ENCODE results near the gene FGD6. TPM values are rescaled to one million over a fixed set of nuclear protein-coding genes. Genes with fewer than 3 reads are reported as not detected.
A peak's percentile ranks its signal among the peaks of the same experiment; 100 is the strongest.

Gene FGD6
- total and polyA plus RNA-seq, 7 donors: 4.2 to 56.6 (median 40.2) TPM

DNA sequence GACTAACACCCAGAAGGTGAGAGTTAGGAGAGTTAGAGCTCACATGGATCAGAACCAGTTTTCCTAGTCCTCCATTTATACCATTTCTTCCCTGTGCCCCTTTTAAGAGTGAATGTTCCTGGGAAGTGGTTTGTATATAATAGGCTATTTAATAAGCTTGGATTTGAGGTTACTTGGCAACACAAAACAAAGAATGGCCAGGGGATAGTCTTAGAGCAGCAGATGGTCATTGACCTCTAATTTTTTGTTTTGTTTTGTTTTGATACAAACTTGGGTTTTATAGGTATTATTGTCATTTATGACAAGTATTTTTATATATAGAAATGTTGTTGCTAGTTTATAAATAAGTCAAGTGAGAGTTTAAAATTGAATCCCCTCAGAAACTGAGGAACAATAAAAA lies 36.1 kb upstream of the FGD6 start:
- Histone ChIP-seq H3K9me3 (no peaks in the 10 kb centered on the region), H3K4me1 (peaks cover 0 to 42% (median 39%) of the 10 kb centered on the region in 4 donors), H3K36me3 (peaks cover 5 to 64% (median 16%) of the 10 kb centered on the region in 4 donors), H3K27me3 (no peaks in the 10 kb centered on the region), H3K27ac (peak overlapping the region in 2 of 4 donors; percentile 8 to 51), H3K4me3 (no peak overlapping the region)
- intact Hi-C loops (cut with DNase I): no loop called here
- no peak for TF ChIP-seq POLR2AphosphoS5 (IDR thresholded peaks at IDR 0.05)
- no peak for TF ChIP-seq POLR2A (IDR thresholded peaks at IDR 0.05)
- TF ChIP-seq CTCF (IDR thresholded peaks at IDR 0.05): no peak
- TF ChIP-seq EP300 (IDR thresholded peaks at IDR 0.05): no peak
- DNase-seq: no peak

DNA sequence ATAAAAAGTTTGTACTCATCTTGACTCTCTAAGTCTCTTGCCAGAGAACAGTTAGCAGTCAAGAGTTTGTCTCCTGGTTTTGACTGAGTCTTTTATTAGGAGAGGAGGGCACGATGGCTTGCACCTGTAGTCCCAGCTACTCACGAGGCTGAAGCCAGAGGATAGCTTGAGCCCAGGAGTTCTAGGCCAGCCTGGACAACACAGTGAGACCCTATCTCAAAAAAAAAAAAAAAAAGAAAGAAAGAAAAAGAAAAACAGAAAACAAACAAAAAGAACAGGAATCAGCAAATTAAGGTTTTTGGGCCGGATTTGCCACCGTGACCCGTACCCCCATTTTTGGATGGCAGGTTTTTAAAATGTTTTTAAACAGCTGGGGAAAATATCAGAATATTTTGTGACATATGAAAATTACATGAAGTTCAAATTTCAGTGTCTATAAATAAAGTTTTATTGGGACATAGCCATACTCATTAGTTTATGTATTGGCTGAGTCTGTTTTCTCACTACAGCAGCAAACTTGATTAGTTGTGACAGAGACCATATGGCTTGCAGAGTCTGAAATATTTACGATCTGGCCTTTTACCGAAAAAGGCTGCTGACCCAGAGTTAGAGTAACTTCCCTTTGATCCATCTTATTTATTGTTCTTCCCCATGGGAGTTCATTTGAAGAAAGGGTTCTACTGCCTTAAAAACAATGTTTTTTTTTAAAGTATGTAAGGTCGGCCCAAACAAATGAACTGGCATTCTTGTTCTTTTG lies 31.5 kb upstream of the FGD6 start:
- Histone ChIP-seq H3K4me3 (no peak overlapping the region), H3K36me3 (peaks cover 0 to 20% (median 0%) of the 10 kb centered on the region in 4 donors), H3K27me3 (no peaks in the 10 kb centered on the region), H3K4me1 (peaks cover 0 to 75% (median 69%) of the 10 kb centered on the region in 4 donors), H3K9me3 (no peaks in the 10 kb centered on the region), H3K27ac (peak overlapping the region in 3 of 4 donors; percentile 23 to 62 (median 53))
- intact Hi-C loops (cut with DNase I): no loop called here
- DNase-seq: no peak
- peak in 1 of 4 donors; percentile 21 for TF ChIP-seq EP300 (IDR thresholded peaks at IDR 0.05)
- TF ChIP-seq POLR2AphosphoS5 (IDR thresholded peaks at IDR 0.05): peak; percentile 44 to 70 (median 62)
- no peak for TF ChIP-seq CTCF (IDR thresholded peaks at IDR 0.05)
- TF ChIP-seq POLR2A (IDR thresholded peaks at IDR 0.05): no peak
- 80 to 85% methylated on average over 8 of the region's 8 CpGs for WGBS, 2 donors

DNA sequence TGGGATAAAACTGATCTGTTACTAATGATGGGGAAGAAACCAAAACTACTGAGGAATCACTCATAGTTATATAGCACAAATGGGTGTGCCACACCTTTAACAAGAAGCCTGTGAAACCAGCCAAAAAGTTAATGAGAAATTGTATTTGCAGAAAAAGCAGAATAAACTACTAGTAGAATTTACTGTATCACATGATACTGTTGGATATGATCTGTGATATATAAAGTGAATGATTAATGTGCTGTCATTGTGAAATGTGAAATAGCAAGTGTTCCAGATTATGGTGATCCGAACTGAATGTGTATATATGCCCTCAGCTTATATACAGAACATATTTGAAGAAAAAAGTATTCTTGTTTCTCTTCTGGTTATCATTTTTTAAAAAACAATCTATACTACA lies 30.8 kb upstream of the FGD6 start:
- Histone ChIP-seq H3K27ac (peak overlapping the region in 1 of 4 donors; percentile 62), H3K9me3 (no peaks in the 10 kb centered on the region), H3K36me3 (peaks cover 0 to 14% (median 0%) of the 10 kb centered on the region in 4 donors), H3K4me1 (peaks cover 0 to 71% (median 63%) of the 10 kb centered on the region in 4 donors), H3K27me3 (no peaks in the 10 kb centered on the region), H3K4me3 (no peak overlapping the region)
- no peak for DNase-seq
- 39 to 70% methylated on average over 1 of the region's 1 CpG for WGBS, 2 donors
- intact Hi-C loops (cut with DNase I): no loop called here
- TF ChIP-seq POLR2AphosphoS5 (IDR thresholded peaks at IDR 0.05): no peak
- TF ChIP-seq EP300 (IDR thresholded peaks at IDR 0.05): no peak
- no peak for TF ChIP-seq POLR2A (IDR thresholded peaks at IDR 0.05)
- no peak for TF ChIP-seq CTCF (IDR thresholded peaks at IDR 0.05)

DNA sequence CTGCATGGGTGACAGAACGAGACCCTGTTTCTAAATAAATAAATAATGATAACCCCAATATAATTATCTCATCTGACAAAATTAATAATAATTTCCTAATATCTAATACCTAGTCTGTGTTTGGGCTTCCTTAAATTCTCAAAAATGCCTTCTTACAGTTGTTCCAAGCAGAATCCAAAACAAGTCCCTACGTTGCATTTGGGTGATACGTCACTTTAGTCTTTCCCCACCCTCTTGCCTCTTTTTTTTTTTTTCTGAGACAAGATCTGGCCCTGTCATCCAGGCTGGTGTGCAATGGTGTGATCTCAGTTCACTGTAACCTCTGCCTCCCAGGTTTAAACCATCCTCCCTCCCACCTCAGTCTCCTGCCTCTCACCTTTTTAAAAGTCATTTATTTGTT lies 27.1 kb upstream of the FGD6 start:
- Histone ChIP-seq H3K4me1 (peaks cover 0 to 54% (median 43%) of the 10 kb centered on the region in 4 donors), H3K27me3 (no peaks in the 10 kb centered on the region), H3K9me3 (no peaks in the 10 kb centered on the region), H3K27ac (no peak overlapping the region), H3K4me3 (no peak overlapping the region), H3K36me3 (peaks cover 0 to 5% (median 0%) of the 10 kb centered on the region in 4 donors)
- WGBS, 2 donors: 79 to 96% methylated on average over 3 of the region's 3 CpGs
- intact Hi-C loops (cut with DNase I): no loop called here
- no peak for TF ChIP-seq POLR2AphosphoS5 (IDR thresholded peaks at IDR 0.05)
- no peak for TF ChIP-seq POLR2A (IDR thresholded peaks at IDR 0.05)
- no peak for TF ChIP-seq EP300 (IDR thresholded peaks at IDR 0.05)
- no peak for TF ChIP-seq CTCF (IDR thresholded peaks at IDR 0.05)
- no peak for DNase-seq

Measured in sigmoid colon (tissue), 7 donors.